Stimulated activated CD8-positive, alpha-beta memory T cell treated with anti-CD3 and anti-CD28 coated beads, Interleukin-7, amount 100 ng/mL, for 24 hours (primary cell): ENCODE measurements around the gene AQP6.
A peak's percentile ranks its signal among the peaks of the same experiment; 100 is the strongest.

Source experiments
- DNase-seq: peaks from one replicate; pipeline ENCODE4 v3.0.0-alpha.2; 2020; ENCODE audit warnings: low read depth

AQP6 gene

DNA sequence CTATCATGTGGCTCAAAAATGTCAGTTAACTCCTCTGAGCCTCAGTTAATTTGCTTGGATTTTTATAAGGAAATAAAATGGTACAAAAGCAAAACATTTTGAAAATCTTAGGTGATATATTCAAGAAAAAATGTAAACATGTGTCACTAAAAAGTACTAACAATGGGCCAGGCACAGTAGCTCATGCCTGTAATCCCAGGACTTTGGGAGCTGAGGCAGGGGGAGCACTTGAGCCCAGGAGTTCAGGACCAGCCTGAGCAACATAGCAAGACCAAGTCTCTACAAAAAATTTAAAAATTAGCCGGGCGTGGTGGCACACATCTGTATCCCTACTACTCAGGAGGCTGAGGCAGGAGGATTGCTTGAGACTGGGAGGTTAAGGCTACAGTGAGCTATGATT, 25.7 kb downstream of the AQP6 start:
- no peak for DNase-seq

DNA sequence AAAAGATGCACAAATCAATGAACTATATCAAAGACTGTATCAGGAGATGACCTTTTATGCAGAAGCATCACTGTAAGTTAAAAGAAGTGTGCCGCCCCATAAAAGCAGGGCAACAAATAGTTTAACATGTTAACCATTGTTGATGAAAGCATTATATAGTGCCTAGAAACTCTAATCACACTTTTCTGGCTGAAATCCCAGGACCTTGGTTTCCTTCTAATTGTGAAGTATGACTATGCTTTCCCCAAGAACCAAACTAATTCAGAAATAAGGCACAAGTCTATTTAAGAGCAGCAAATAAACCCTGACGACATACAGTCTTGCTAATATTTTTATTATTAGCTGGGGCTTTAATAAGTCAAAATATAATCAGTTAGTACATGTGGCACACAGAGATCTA, 30.8 kb downstream of the AQP6 start:
- DNase-seq = no peak

DNA sequence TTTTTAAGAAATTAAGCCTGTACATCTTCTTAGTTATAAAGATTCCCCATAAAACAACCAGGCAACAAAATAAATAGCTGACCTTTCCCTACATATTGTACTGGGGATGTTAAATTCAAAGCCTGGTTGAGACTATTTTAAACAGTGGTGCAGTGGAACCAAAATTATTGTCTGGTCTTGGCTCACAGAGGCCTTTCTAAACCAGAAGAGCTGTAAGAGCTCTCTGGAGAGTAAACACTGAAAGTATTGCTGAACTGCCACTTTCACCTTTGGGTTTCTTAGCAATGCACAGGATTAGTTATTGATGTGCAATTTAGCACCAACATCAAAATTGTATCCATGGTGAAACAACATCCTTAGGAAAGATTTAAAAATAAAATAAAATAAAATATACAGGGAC, 31.9 kb downstream of the AQP6 start:
- no peak for DNase-seq

DNA sequence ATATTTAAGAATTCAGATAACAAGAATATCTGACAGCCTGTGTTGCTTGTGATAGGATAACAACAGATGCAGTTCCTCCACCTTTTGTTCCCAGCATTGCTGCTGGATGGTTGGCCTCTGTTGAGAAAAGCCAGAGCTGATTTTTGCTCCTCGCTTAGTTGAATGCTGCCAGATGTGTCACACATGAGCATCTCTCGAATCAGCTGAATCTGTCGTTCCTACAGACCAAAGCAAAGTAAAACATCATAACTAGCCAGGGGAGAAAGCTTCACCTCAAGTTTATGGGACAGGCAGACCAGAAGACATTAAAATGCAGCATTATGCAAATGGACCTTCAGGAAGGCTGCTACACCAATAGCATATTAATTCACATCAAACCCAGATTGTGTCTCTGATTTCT, 32.4 kb downstream of the AQP6 start:
- DNase-seq = no peak

DNA sequence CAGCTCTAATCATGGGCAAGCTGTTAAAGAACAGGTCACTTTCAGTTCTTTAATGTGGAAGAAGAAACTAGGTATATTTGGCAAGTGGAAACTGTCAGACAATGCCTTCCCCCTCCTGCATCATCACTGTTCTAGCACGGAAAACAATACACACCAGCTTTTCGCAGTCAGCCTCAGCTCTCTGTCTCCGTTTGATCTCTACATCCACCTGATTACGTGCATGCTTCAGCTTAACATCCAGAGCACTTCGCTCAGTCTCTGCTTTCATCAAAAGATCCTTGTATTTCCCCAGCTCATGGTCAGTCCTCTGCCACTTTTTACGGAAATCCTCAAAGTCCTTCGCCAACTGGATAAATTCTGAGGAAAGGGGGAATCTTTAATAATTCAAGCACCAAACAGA, 33.5 kb downstream of the AQP6 start:
- DNase-seq = no peak

DNA sequence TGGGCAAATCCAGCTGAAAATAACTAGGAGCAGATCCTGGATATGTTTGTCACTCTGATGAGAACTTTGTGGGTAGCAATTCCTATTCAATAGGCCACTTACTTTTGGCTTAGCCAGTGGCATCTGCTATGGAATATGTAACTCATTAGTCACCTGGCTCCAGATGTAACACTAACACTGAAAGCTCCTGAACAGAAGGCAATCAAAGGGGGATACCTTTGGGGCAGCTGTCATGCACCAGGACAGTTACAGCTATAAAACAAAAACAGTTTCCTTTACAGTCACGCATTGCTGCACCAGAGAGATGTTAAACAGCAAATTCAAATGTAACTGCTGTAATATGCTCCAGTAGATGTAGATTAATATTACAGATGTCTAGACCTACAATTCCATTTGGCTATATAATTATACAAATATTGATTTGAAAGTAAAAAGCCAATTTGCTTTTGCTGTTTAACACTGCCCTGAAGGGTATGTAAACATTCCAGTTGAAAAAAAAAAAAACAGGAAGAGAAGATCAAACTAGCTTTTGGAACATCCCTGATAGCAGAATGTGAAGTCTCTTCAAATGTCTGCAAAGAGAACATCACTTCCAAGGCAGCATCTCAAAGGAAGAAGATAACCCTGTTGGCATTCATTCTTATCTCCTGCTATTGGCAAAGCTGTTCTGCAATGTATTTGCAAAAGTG, 34.2 kb downstream of the AQP6 start:
- no peak for DNase-seq

DNA sequence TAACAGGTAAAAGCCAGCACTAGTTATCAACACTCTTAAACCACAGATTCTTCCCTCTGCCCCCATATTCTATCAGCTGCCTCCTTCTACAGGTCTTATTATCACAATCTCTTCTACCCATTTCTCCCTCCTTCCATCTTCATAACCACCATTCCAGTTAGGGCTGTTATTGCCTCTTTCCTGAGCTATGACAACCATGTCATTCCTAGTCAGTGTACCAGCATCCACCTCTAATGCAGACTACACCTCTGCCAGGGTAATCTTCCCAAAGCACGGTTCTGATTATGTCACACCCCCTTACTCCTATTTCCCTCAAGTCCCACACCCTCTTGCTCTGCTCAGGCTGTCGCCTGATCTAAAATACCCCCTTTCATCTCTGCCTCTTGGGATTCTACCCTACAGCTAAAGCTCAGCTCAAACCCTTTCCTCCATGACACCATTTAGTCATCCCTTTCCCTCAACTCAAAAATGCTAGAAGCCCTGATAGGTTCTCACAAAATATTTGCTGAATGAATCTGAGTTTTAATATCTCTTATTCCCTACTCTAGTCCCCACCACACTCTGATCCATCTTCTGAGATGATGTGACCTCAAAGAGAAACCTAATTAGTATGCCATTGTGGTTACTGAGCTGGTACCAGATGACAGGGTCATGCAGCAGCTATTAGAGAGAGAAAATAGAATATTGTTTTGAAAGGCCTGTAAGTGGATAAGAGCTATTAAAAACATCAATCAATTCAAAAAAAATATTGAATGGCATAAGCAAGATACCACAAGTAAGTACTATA, 40.8 kb downstream of the AQP6 start:
- DNase-seq = no peak

DNA sequence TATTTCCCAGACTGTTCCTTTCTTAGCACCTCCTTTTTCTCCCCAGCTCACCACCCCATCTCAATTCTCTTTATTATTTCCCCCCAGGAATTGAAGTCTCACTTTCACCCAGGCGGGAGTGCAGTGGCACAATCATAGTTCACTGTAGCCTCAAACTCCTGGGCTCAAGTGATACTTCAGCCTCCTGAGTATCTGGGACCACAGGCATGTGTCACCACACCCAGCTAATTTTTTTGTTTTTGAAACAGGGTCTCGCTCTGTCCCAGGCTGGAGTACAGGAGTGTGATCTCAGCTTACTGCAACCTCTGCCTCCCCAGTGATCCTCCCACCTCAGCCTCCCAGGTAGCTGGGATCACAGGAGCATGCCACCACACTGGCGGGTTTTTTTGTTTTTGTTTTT, 41.6 kb downstream of the AQP6 start:
- DNase-seq = no peak

DNA sequence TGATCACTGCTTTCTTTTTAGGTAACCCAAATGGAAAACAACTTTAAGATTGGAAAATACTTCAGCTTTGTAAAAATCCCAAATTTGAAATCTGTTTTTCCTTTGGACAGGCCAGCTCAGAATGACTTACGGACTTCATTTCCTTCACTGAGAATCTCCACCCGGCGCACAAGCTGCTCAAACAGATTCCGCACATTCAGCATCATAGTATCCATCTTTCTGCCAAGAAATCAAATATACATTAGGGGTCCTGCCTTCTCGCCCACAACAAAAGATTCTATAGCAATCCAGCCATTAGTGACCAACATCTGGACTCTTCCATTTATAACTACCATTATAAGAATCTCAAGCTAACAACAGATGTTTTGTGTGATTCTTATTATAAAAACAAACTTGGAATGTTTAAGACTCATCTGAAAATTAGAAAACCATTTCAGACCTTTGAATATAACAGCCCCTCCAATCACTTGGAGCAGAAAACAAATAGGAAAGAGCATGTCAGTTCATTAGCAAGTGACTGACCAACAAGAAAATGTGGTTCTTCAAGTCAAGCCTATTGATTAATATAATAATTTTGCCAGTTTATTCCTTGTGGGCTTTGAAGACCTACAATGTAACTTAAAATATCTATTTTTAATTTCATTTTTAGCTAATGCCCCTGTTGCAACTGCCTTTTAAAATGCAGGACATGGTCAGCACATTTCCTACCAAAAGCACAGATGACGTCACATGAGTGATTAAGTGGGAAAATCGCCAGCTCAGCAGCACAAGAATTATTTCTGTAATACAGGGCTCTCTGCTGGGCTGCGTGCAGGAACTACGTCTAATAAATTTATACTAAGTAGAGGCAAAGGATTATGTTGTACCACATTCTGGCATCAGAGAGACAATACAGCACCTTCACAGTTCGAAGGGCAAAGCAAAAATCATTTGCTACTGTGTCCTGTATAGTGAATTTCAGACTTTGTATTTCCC, 44.0 kb downstream of the AQP6 start:
- DNase-seq = no peak

DNA sequence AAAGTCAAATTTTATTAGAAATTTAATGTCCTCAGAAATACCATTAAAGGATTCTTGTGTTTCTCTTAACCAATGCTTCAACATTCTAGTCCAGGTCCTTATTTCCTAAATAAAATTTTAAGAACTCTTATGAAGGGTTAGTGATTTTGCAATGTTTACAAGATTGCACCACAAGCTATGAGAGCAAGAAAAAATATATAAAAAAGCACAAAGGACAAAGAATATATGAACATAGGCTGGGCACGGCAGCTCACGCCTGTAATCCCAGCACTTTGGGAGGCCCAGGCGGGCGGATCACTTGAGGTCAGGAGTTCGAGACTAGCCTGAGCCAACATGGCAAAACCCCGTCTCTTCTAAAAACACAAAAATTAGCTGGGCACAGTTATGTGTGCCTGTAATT, 44.9 kb downstream of the AQP6 start:
- no peak for DNase-seq

DNA sequence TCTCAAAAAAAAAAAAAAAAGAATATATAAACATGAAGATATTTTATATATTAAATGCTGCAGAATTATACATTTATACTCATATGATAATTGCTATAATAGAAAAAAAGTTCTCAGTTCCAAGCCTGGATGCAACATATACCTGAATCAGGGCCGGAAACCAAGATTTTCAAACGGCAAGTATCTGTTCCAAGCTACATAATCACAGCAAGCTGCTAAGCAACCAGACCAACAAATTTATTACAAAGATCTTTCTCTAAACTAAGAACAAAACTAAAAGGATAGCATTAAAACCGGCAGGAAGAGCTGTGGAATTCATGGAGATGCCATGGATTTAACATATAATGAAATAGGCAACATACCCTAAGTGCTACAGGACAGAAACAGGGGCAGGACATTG, 45.4 kb downstream of the AQP6 start:
- no peak for DNase-seq

DNA sequence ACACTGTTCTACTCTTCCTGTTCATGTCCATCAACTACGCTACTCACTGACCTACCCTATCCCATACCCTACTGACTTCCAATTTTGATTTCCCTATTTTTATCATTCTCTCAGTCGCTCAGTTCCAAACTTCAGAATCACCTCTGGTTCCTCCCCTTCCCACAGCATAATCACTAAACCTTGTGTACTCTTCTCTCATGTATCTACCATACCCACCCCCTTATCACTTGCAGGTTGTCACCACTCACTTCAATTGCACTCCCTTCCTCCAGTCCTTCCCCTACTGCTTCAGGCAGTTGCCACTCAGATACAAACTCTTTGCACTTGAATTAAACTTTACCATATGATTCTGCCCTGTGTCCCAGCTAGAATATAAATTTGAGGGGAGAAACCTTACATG, 46.2 kb downstream of the AQP6 start:
- no peak for DNase-seq

DNA sequence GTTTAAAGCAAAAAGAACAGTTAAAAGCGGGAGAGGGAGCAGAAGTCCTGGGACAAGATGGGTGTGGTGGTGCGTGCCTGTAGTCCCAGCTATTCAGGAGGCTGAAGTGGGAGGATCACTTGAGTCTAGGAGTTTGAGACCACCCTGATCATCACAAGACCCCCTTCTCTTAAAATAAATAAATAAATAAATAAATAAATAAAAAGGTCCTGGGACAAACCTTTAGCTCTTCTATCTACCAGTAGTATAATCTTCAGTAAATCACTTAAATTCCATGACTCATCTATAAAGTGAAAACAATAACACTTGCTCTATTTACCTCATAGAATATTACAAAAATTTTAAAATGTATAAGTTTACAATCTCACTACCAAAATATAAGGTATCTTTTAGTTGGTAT, 46.8 kb downstream of the AQP6 start:
- no peak for DNase-seq

DNA sequence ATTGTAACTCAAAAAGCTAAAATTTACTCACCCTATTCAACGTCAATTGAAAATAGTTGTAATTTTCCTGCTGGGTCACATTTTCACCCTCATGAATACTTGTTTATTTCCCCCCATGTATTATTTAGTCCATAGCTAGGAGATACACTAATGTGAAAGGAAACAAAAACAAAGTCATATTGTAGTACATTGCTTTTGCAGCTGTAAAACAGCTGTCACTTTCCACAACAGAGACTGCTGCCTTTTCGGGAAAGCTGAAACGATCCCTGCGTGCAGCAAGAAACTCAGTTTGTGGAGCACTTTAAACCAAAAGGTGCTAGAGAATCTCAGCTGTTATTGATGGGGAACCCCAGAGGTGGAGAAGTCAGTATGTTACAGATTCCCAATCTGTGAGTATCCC, 48.3 kb downstream of the AQP6 start:
- no peak for DNase-seq

DNA sequence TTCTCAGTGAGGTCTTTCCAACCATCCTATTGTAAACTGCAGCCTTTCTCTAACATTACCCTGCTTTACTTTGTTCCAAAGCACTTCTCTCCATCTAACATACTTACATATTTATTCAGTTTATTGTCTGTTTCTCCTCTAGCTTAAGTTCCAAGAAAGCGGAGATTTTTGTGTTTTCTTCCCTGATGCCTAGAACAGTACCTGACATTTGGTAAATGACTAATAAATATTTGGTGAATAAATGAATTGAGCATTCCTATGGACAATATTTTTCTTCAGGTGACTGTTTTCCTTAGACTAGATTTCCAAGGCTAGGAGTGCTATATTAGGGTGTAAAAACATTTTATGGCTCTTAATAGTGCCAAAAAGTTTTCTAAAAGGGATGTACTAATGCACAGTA, 50.2 kb downstream of the AQP6 start:
- no peak for DNase-seq

DNA sequence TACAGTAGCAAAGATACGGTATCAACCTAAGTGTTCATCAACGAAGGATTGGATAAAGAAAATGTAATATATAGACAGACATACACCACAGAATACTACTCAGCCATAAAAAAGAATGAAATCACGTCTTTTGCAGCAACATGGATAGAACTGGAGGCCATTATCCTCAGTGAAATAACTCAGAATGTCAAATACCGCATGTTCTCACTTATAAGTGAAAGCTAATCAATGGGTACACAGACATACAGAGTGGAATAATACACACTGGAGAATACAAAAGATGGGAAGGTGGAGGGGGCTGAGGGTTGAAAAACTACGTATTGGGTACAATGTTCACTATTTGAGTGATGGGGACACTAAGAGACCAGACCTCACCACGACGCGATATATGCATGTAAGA, 51.5 kb downstream of the AQP6 start:
- DNase-seq = no peak

DNA sequence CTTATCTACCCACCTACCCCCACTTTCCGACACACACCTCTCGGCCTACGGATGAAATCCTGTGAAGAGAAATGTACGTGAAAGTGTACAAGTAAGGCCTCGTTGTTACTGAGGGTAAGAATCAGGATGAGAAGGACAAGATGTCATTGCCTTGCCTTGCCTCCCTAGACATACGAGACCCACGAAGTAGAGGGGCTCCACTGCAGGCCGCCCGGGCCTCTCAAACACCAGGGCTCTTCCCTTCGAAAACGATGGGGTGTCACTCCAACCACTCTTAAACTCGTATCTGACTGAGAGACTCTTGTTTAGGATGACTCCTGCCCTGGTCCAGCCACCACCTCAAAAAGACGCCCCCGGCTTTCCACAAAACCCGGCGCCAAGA, 52.0 kb downstream of the AQP6 start:
- no peak for DNase-seq

DNA sequence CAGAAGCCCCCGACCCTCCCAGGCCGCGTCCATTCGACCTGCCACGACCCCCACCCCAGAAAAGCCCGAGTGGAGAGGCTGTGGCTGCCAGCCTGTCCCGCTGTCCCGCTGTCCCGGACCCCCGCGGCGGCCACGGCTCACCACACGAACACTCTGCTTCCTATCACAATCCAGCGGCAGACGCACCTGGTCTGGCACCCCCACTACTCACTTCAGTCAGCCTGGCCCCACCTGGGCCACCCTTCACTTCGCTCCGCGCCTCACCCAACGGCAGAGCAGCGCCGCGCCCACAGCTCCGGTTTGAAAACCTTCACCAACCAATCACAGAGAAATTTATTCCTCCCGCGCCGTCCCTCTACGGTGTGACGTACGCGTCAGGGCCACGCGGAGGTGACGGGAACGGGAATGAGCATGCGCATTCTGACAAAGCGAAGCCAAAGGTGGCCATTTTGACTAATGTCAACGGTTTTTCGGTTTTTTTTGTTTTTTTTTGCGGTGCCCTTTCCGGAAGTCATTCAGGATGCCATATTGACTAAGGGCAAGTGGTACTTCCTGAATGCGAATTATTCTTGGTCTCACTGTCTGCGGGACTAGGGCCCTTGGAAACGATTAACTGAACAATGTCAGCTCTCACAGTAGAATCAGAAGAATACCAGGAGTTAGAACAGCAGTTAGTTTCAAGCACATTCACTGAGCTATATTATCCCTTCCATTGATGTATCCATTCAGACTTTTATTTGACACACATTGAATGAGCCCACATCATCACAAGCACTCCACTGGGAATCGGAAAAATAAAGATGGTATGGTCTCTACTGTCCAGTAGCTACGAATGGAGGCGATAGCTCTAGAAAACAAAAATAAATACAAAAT, 52.7 kb downstream of the AQP6 start, which contains the start of gene RACGAP1:
TSS of gene RACGAP1 (minus strand) at position 308 of the 873 bp plus-strand sequence. CDS start 8,779 bp downstream, outside the sequence.
- DNase-seq = peak; percentile 77

DNA sequence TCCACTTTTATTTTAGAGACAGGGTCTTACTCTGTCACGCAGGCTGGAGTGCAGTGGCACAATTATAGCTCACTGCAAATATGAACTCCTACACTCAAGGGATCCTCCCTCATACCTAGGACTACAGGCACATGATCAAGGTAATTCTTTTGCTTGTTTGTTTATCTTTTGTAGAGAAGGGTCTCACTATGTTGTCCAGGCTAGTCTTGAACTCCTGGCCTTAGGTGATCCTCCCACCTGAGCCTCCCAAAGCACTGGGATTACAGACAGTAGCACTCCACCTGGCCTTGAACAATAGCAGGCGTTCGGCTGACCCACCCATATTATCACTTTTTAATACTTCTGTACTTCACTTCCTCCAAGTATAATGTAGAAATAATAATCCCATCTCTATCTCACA, 53.9 kb downstream of the AQP6 start:
- no peak for DNase-seq
